HepG2 (cell line): ENCODE measurements around the gene DOCK2. TPM values are rescaled to one million over a fixed set of nuclear protein-coding genes. Genes with fewer than 3 reads are reported as not detected.
"Not testable (repeated sequence)": the region's sequence is repeated elsewhere in the genome, so short reads cannot be mapped to it uniquely, and the experiment has no call there.

Experiments
- ATAC-seq: fragments of 200-7000 bp; cut with Tn5 transposase; 3 replicates; pipeline ENCODE4 v1.9.1; 2020; ENCODE audit warnings: mild to moderate bottlenecking, moderate library complexity
- BruUV-seq: library from RNA; stranded (reverse); fragments of 400-500 nt; replicated peaks from 2 replicates; lab custom pipeline; 2021; lab: Mats Ljungman, UMichigan
- CTCF ChIA-PET: fragments of 300-600 bp; formaldehyde crosslinking; extraction: SDS; loops from one replicate; lab custom pipeline; 2021; ENCODE audit warnings: low total read pairs, inconsistent platforms, low intra/inter-chr PET ratio; lab: Yijun Ruan, JAX
- POLR2A ChIA-PET: fragments of 350-600 bp; sonication (Branson Sonifier 250); formaldehyde crosslinking; loops from one replicate; lab custom pipeline; 2020; ENCODE audit warnings: antibody characterized with exemption, inconsistent platforms; lab: Yijun Ruan, JAX
- DNase-seq: peaks from one replicate; pipeline ENCODE4 v3.0.0-alpha.2; 2015; ENCODE audit warnings: low spot score
- FAIRE-seq: peaks from 3 replicates; lab custom pipeline; 2011; peaks lifted over from hg19 to GRCh38; lab: Jason Lieb, UNC
- H2AFZ ChIP-seq: one replicate; pipeline ENCODE4 v1.6.1; 2011; ENCODE audit warnings: low read length, inconsistent platforms
- H3K27ac ChIP-seq: fragments of 300-600 bp; 3 replicates; pipeline ENCODE4 v1.8.0; 2011; ENCODE audit warnings: mixed run types, mild to moderate bottlenecking, mixed read lengths, low read length, inconsistent platforms; ENCODE audit not compliant: insufficient read depth; ENCODE audit errors: extremely low read length
- H3K27me3 ChIP-seq, 2 experiments: fragments of 200-600 bp in 1 of 2; 2 replicates in 1 of 2; 3 replicates in 1 of 2; pipeline versions ENCODE4 v1.6.0 to v1.8.0; 2011; ENCODE audit warnings: low read length in 2 of 2, mild to moderate bottlenecking in 2 of 2, moderate library complexity in 2 of 2, inconsistent platforms in 1 of 2; ENCODE audit not compliant: insufficient read depth in 2 of 2, control insufficient read depth in 1 of 2
- H3K36me3 ChIP-seq, 2 experiments: fragments of 200-600 bp in 1 of 2; replicated peaks in 1 of 2; 2 replicates in 1 of 2; 3 replicates in 1 of 2; pipeline versions ENCODE4 v1.5.1 to v1.8.0; 2011; ENCODE audit warnings: low read length in 2 of 2, inconsistent platforms in 1 of 2; ENCODE audit not compliant: insufficient read depth in 2 of 2, control insufficient read depth in 1 of 2
- H3K4me1 ChIP-seq: 2 replicates; pipeline ENCODE4 v1.5.1; 2012; ENCODE audit warnings: low read length, inconsistent platforms; ENCODE audit not compliant: insufficient read depth
- H3K4me2 ChIP-seq: 2 replicates; pipeline ENCODE4 v1.6.0; 2011; ENCODE audit warnings: low read depth, low read length, inconsistent platforms
- H3K4me3 ChIP-seq, 3 experiments: fragments of 200-600 bp in 1 of 3; sonication (generic), shearing (Covaris generic) in 1 of 3; replicated peaks in 1 of 3; 2 replicates each; pipeline ENCODE4 v1.5.1; 2011 to 2016; ENCODE audit warnings: low read length in 3 of 3, inconsistent platforms in 2 of 3, low read depth in 2 of 3, mild to moderate bottlenecking in 2 of 3, control low read depth in 1 of 3, mixed read lengths in 1 of 3; ENCODE audit not compliant: insufficient read depth in 1 of 3
- H3K79me2 ChIP-seq: one replicate; pipeline ENCODE4 v1.6.1; 2011; ENCODE audit warnings: low read length, inconsistent platforms; ENCODE audit not compliant: insufficient read depth
- H3K9ac ChIP-seq: 2 replicates; pipeline ENCODE4 v1.6.0; 2011; ENCODE audit warnings: mild to moderate bottlenecking, low read depth, low read length, inconsistent platforms; ENCODE audit not compliant: insufficient read depth
- H3K9me3 ChIP-seq: 2 replicates; pipeline ENCODE4 v1.5.1; 2012; ENCODE audit warnings: mild to moderate bottlenecking, low read length
- H4K20me1 ChIP-seq: 2 replicates; pipeline ENCODE4 v1.6.0; 2011; ENCODE audit warnings: inconsistent platforms, mild to moderate bottlenecking, low read length, moderate library complexity; ENCODE audit not compliant: insufficient read depth
- ASH2L ChIP-seq: fragments of 300-600, 200-600 bp; sonication (generic); IDR thresholded peaks from 2 replicates; pipeline ENCODE4 v1.7.0; 2017; ENCODE audit warnings: low read depth, mild to moderate bottlenecking, moderate library complexity, mixed read lengths, low read length; ENCODE audit not compliant: insufficient read length
- CHD4 ChIP-seq: fragments of 200-600 bp; sonication (generic); IDR thresholded peaks from 2 replicates; pipeline ENCODE4 v1.7.0; 2017; ENCODE audit warnings: mild to moderate bottlenecking, low read length, borderline replicate concordance
- IRX3 ChIP-seq: sonication (generic); formaldehyde crosslinking; IDR thresholded peaks from 2 replicates; pipeline ENCODE4 v1.8.1; 2023; ENCODE audit warnings: mild to moderate bottlenecking, low read depth, missing genetic modification reagents, borderline replicate concordance
- NONO ChIP-seq, 2 experiments: fragments of 450-650 bp in 1 of 2; sonication (generic) in 1 of 2; formaldehyde crosslinking in 1 of 2; IDR thresholded peaks in 1 of 2; conservative IDR thresholded peaks in 1 of 2; 2 replicates each; pipeline versions ENCODE4 v1.6.1 to v1.8.0; 2017 to 2022; ENCODE audit warnings: mild to moderate bottlenecking in 1 of 2, missing genetic modification reagents in 1 of 2, moderate library complexity in 1 of 2
- RBAK ChIP-seq: sonication (generic); formaldehyde crosslinking; IDR thresholded peaks from 2 replicates; pipeline ENCODE4 v1.5.1; 2020; ENCODE audit warnings: mild to moderate bottlenecking, missing genetic modification reagents
- RORA ChIP-seq: sonication (generic); formaldehyde crosslinking; IDR thresholded peaks from 2 replicates; pipeline ENCODE4 v1.5.0; 2020; ENCODE audit warnings: mild to moderate bottlenecking, missing genetic modification reagents, moderate library complexity
- U2AF2 ChIP-seq: fragments of 200-400 bp; formaldehyde crosslinking; IDR thresholded peaks from 2 replicates; pipeline ENCODE4 v1.6.1; 2017; ENCODE audit warnings: low read depth, mild to moderate bottlenecking, low read length
- ZFP36L2 ChIP-seq: sonication (generic); formaldehyde crosslinking; IDR thresholded peaks from 2 replicates; pipeline ENCODE4 v1.4.0; 2020; ENCODE audit warnings: missing genetic modification reagents
- ZGPAT ChIP-seq: IDR thresholded peaks from 2 replicates; pipeline ENCODE4 v1.6.1; 2016; ENCODE audit warnings: mild to moderate bottlenecking
- ZNF329 ChIP-seq: sonication (generic); formaldehyde crosslinking; IDR thresholded peaks from 2 replicates; pipeline ENCODE4 v1.9.0; 2021; ENCODE audit warnings: low read depth, mild to moderate bottlenecking, missing genetic modification reagents
- ZNF460 ChIP-seq: sonication (generic); formaldehyde crosslinking; IDR thresholded peaks from 2 replicates; pipeline ENCODE4 v1.5.1; 2020; ENCODE audit warnings: missing genetic modification reagents, mild to moderate bottlenecking, borderline replicate concordance
- WGBS: methylation state at CpG from one replicate; pipeline ENCODE4 v1.1.6; 2017; ENCODE audit warnings: low lambda C conversion rate; 5-methylcytosine and 5-hydroxymethylcytosine counted together
- in situ Hi-C: cut with HindIII; loops from 2 replicates; pipeline ENCODE4 v1.10.0; 2017; ENCODE audit warnings: low pct_unique_long_range_greater_than_20kb; ENCODE audit not compliant: extremely low pct_ligation_motif_present
- intact Hi-C: fragments of 100-400 bp; cut with micrococcal nuclease; formaldehyde crosslinking; loops from one replicate; pipeline ENCODE4 v1.10.0; 2022; ENCODE audit not compliant: unreplicated experiment
- polyA plus RNA-seq, 8 experiments: library from polyadenylated mRNA; depleted of rRNA in 3 of 8; stranded (reverse) in 7 of 8; unstranded in 1 of 8; fragments of >200 nt; fragmentation: Illumina TruSeq in 4 of 8; extraction: Trizol in 4 of 8; gene quantifications; 2 replicates each; pipeline versions ENCODE4 v1.2.1 to v1.2.3, GENCODE V29; 2011 to 2016; ENCODE audit warnings: low read depth in 4 of 8, missing spikeins in 1 of 8, mixed read lengths in 1 of 8; ENCODE audit not compliant: insufficient read depth in 1 of 8
- total RNA-seq, 5 experiments: library from RNA; depleted of rRNA; stranded (reverse); fragments of >200 nt; fragmentation: Illumina TruSeq; extraction: Trizol; gene quantifications; 2 replicates each; pipeline ENCODE4 v1.2.3, GENCODE V29; 2016; ENCODE audit warnings: low read depth in 1 of 5

Gene DOCK2
- total and polyA plus RNA-seq, 2 of the 13 experiments (the other 11 are each of a cell fraction or from before 2014, with no cell fraction given): not detected

DNA sequence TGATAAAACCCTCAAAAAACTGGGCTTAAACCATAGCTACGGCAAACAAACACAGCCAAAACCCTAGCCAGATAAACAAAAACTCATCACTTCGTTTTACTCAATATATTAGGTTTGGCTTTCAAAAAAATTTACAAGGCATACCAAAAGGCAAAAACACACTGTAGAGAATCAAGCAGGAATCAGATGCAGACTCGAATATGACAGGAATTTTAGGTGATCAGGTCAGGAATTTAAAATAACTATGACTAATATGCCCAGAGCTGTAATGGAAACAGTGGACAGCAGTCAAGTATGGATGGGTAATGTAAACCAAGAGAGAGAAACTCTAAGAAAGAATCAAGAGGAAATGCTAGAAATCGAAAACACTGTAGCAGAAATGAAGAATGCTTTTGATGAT, 26.5 kb upstream of the DOCK2 start (continued):
- TF ChIP-seq ZGPAT (no peak), U2AF2 (no peak)

- no peaks in the 10 kb centered on the region for H3K79me2 ChIP-seq
- no peak overlapping the region for H3K9ac ChIP-seq
- no peak for ATAC-seq
- no peak overlapping the region for H3K27ac ChIP-seq
- ChIA-PET CTCF (no interaction called here), POLR2A (no interaction called here)
- in situ Hi-C loops: no loop called here
- H3K9me3 ChIP-seq: no peaks in the 10 kb centered on the region
- no TSS peak for BruUV-seq
- H2AFZ ChIP-seq: no peak overlapping the region
- H3K4me1 ChIP-seq: no peaks in the 10 kb centered on the region
- H3K4me3 ChIP-seq: no peak overlapping the region
- no peak for FAIRE-seq
- 3% methylated on average over 1 of the region's 1 CpG for WGBS
- H3K27me3 ChIP-seq: no peaks in the 10 kb centered on the region; a peak in 1 of 5 replicates
- TF ChIP-seq ASH2L (no peak), RORA (CRISPR knock-in tag) (no peak), RBAK (CRISPR knock-in tag) (no peak), IRX3 (no peak), CHD4 (no peak), ZFP36L2 (CRISPR knock-in tag) (no peak), ZNF460 (no peak), NONO (IDR thresholded peaks at IDR 0.05) (no peak), NONO (CRISPR knock-in tag; conservative IDR thresholded peaks at IDR 0.05) (no peak), ZNF329 (CRISPR knock-in tag) (no peak)
- intact Hi-C loops: no loop called here
- H4K20me1 ChIP-seq: no peaks in the 10 kb centered on the region
- no peak for DNase-seq
- H3K36me3 ChIP-seq: no peaks in the 10 kb centered on the region
- no peak overlapping the region for H3K4me2 ChIP-seq
These were observed 21.5 kb upstream of the DOCK2 start for GRCh38 chr5:169615561-169615960.

GRCh38 chr5:169624307-169624706, 12.8 kb upstream of the DOCK2 start:
- ATAC-seq, H3K79me2 ChIP-seq, in situ Hi-C loops, BruUV-seq, FAIRE-seq, H3K4me3 ChIP-seq, H3K4me2 ChIP-seq, intact Hi-C loops, CTCF ChIA-PET, POLR2A ChIA-PET, H4K20me1 ChIP-seq, H3K9ac ChIP-seq, H3K4me1 ChIP-seq, H3K27ac ChIP-seq, H3K27me3 ChIP-seq, H2AFZ ChIP-seq, H3K36me3 ChIP-seq, DNase-seq, H3K9me3 ChIP-seq: not testable (repeated sequence)
- WGBS: 0% methylated on average over 2 of the region's 2 CpGs
